SK-N-SH (cell line): Measurements from ENCODE around the gene MNT.

Experiments used
- CHD2 ChIP-seq: fragments of 150-350 bp; IDR thresholded peaks from 2 replicates; pipeline ENCODE4 v1.6.1; 2018; ENCODE audit warnings: low read length; ENCODE audit not compliant: partially characterized antibody
- ELF1 ChIP-seq: IDR thresholded peaks from 2 replicates; pipeline ENCODE4 v1.4.0; 2012
- EP300 ChIP-seq, 2 experiments: IDR thresholded peaks; 2 replicates each; pipeline versions ENCODE4 v1.4.0 to v1.6.1; 2012; ENCODE audit warnings: borderline replicate concordance in 1 of 2, low read depth in 1 of 2, low read length in 1 of 2
- JUND ChIP-seq: IDR thresholded peaks from 2 replicates; pipeline ENCODE4 v1.4.0; 2012
- POLR2AphosphoS5 ChIP-seq: IDR thresholded peaks from 2 replicates; pipeline ENCODE4 v1.6.1; 2012; ENCODE audit warnings: low read depth, low read length
- RFX5 ChIP-seq: IDR thresholded peaks from 2 replicates; pipeline ENCODE4 v1.6.1; 2012; ENCODE audit warnings: mild to moderate bottlenecking, improper control_type of control experiment, low read length
- TAF1 ChIP-seq: IDR thresholded peaks from 2 replicates; pipeline ENCODE4 v1.6.1; 2012; ENCODE audit warnings: low read depth, mild to moderate bottlenecking, low read length, moderate library complexity, borderline replicate concordance
- TF ChIP-seq, protein P1 (sequence below): fragments of 200-600 bp; sonication (generic); IDR thresholded peaks from 2 replicates; pipeline ENCODE4 v1.6.1; 2017; ENCODE audit warnings: antibody characterized with exemption, mild to moderate bottlenecking, moderate library complexity
- TF ChIP-seq, protein P2 (sequence below): IDR thresholded peaks from 2 replicates; pipeline ENCODE4 v1.4.0; 2012; ENCODE audit warnings: low read depth
- TF ChIP-seq, protein P3 (sequence below): IDR thresholded peaks from 2 replicates; pipeline ENCODE4 v1.6.1; 2012; ENCODE audit warnings: mild to moderate bottlenecking, low read depth, low read length, moderate library complexity

DNA sequence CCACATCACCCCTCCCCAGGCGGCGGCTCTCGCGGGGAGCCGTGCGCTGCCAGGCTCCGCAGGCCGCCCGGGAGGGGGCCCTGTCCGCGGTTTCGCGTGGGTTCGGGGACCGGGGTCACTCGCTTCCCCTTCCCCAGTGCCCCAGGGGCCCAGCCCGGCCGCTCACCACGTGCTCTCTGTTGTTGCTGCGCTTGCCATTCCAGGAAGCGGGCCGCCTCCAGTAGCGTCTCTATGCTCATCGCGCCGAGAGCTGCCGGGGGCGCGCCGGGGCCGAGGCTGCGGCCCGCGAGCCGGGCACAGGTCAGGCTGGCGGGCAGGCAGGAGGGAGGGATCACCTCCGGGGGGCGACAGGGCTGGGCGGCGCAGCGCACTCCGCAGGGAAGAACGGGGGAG, 390 bp downstream of the MNT start:
- TF ChIP-seq, protein P1, sequence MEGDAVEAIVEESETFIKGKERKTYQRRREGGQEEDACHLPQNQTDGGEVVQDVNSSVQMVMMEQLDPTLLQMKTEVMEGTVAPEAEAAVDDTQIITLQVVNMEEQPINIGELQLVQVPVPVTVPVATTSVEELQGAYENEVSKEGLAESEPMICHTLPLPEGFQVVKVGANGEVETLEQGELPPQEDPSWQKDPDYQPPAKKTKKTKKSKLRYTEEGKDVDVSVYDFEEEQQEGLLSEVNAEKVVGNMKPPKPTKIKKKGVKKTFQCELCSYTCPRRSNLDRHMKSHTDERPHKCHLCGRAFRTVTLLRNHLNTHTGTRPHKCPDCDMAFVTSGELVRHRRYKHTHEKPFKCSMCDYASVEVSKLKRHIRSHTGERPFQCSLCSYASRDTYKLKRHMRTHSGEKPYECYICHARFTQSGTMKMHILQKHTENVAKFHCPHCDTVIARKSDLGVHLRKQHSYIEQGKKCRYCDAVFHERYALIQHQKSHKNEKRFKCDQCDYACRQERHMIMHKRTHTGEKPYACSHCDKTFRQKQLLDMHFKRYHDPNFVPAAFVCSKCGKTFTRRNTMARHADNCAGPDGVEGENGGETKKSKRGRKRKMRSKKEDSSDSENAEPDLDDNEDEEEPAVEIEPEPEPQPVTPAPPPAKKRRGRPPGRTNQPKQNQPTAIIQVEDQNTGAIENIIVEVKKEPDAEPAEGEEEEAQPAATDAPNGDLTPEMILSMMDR = no peak
- no peak for TF ChIP-seq CHD2
- TF ChIP-seq RFX5 = no peak
- no peak for TF ChIP-seq POLR2AphosphoS5
- TF ChIP-seq, protein P2, sequence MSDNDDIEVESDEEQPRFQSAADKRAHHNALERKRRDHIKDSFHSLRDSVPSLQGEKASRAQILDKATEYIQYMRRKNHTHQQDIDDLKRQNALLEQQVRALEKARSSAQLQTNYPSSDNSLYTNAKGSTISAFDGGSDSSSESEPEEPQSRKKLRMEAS = peak; percentile 35; the same call in 1 of the 2 replicates
- TF ChIP-seq JUND = no peak
- no peak for TF ChIP-seq TAF1
- TF ChIP-seq, protein P3, sequence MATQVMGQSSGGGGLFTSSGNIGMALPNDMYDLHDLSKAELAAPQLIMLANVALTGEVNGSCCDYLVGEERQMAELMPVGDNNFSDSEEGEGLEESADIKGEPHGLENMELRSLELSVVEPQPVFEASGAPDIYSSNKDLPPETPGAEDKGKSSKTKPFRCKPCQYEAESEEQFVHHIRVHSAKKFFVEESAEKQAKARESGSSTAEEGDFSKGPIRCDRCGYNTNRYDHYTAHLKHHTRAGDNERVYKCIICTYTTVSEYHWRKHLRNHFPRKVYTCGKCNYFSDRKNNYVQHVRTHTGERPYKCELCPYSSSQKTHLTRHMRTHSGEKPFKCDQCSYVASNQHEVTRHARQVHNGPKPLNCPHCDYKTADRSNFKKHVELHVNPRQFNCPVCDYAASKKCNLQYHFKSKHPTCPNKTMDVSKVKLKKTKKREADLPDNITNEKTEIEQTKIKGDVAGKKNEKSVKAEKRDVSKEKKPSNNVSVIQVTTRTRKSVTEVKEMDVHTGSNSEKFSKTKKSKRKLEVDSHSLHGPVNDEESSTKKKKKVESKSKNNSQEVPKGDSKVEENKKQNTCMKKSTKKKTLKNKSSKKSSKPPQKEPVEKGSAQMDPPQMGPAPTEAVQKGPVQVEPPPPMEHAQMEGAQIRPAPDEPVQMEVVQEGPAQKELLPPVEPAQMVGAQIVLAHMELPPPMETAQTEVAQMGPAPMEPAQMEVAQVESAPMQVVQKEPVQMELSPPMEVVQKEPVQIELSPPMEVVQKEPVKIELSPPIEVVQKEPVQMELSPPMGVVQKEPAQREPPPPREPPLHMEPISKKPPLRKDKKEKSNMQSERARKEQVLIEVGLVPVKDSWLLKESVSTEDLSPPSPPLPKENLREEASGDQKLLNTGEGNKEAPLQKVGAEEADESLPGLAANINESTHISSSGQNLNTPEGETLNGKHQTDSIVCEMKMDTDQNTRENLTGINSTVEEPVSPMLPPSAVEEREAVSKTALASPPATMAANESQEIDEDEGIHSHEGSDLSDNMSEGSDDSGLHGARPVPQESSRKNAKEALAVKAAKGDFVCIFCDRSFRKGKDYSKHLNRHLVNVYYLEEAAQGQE = no peak
- TF ChIP-seq EP300 (IDR thresholded peaks at IDR 0.05; ENCODE audit: borderline replicate concordance in 1 of 2, low read depth in 1 of 2, low read length in 1 of 2) = no peak
- TF ChIP-seq ELF1 = no peak
